Measurements from ENCODE around the gene TMEM184B.
"Not testable (repeated sequence)": the region's sequence is repeated elsewhere in the genome, so short reads cannot be mapped to it uniquely, and the experiment has no call there.

The TMEM184B gene

GRCh38 chr22:38178605-38178937, 94.2 kb downstream of the TMEM184B start:
- not testable (repeated sequence) for DNase-seq (ENCODE audit: low spot score)

DNA sequence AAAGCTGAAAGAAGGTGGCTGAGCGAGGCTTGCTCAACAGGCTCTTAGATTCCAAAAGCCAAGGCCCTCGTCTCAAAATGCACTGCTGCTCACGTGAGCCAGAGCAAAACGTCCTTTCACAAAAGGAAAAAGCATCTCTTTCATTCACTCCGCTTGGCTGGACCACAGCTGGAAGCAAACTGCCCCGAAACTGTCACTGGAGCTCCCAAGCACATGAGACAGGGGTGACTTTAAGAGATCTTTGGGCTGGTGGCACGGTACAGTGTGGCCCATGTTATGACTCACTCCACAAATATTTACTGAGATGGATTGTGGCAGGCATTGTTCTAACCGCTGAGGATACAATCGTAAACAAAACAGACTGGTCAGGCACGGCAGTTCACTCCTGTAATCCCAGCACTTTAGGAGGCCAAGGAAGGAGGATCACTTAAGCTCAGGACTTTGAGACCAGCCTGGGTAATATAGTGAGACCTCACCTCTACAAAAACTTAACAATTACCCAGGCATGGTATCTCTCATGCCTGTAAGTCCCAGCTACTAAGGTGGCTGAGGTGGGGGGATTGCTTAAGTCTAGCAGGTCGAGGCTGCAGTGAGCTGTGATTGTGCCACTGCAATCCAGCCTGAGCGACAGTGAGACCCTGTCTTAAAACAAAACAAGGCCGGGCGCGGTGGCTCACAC, 94.7 kb downstream of the TMEM184B start:
- DNase-seq (ENCODE audit: low spot score): no peak

DNA sequence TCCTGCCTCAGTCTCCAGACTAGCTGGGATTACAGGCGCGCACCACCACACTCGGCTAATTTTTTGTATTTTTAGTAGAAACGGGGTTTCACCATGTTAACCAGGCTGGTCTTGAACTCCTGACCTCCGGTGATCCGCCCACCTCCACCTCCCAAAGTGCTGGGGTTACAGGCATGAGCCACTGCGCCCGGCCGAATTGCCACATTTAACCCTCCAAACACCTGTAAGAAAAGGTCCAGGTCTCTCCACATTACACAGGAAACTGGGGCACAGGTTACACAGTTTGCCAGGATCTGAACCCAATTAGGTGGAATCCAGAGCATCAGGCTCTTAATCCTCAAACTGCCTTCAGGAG, 95.3 kb downstream of the TMEM184B start:
- not testable (repeated sequence) for DNase-seq (ENCODE audit: low spot score)

DNA sequence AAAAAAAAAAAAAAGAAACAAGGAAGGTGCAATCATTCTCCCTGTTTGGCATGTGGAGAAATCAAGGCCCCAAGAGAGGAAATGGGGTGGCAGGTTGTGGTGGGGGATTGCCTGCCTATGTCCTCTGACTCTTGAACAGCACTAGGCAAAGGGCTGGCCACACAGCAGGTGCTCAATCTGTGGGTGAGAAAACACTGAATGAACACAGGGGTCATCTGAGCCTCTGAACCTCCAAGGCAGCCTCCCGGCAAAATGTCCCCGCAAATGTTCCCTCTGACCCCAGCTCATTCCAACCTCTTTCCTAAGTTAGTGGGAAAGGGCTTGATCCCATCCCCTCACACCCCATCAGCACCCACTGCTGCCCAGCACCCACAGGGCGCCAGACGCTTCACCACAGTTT, 95.8 kb downstream of the TMEM184B start:
- DNase-seq (ENCODE audit: low spot score): no peak

DNA sequence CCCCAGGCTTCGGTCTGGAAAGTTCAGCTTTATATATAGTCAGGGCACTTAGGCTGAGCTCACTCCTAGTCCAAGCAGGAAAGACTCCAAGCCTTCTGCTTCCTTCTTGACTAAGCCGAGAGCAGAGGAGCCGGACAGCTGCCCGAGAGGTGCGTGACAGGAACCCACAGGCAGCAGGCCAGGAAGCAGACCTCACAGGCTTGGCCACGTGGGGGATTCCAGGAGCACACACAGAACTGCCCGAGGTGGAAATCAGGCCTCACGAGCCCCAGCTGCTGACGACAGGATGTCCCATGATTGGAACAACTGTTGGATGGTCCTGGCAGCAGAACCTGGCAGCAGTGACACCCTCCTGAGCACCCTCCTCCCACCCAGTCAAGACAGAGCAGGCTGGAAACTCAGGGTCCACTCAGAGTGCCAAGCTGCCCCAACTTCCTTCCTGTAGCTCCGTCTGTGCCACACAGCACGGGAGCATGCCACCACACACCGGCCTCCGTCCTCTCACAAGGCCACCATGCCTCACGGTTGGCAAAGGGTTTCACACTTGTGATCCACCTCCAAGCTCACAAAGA, 96.6 kb downstream of the TMEM184B start:
- no peak for DNase-seq (ENCODE audit: low spot score)

DNA sequence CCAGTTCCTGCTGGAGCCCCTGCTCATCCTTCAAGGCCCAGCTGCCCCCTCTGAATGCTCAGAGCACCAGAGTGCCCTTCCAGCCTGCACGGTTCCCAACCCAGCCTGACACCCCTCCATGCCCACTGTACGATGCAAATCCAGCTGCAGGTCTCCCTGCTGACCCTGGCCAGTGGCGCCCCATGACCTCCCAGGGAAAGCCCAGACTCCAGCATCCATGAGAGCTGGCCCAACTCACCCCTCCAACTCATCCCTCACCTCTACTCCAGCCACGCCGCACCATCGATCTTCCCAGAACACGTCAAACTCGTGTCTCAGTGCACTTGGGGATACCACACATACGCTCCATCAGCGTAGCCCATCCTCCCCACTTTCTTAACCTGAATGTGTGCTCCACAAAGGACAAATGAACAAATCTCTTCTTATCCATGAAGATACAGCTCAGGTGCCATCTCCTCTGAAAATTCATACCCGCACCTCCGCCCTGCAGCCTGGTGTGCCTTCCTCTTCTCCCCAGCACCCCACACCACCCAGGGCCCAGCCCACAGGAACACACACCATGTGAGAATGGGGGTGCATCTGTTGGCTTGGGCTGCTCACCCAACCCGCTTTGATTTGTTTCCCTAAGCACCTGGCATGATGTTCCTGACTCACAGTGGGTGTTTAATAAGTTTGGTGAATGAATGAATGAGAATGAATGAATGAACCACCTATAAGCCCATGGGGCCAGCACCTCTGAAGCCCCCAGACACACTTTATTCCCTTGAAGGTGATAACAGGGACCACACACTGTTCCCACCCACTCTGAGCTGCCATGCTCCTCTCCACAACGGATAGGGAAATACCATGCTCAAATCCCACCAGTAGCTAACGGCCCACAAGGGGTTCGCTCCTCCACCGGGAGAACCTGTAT, 97.3 kb downstream of the TMEM184B start:
- DNase-seq (ENCODE audit: low spot score): no peak

DNA sequence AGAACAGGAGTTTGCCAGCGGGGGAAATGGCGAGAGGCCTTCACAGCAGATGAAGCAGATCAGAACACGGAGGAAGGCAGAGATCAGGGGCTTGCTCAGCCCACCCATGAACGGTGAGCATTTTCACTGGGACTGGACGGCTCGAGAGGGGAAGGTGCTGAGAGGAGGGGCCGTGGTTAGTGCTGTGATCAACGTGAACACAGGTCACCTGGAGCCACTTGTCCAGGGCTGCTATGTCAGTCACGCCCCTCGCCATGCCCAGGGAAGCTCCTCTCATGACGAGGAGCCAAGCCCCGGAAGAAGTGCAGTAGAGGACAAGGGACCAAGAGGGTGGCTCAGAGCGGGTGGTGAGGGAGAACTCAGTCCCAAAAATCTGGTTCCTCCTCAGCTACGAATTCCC, 98.2 kb downstream of the TMEM184B start:
- DNase-seq (ENCODE audit: low spot score): no peak

GRCh38 chr22:38173641-38173906, 99.2 kb downstream of the TMEM184B start:
- no peak for DNase-seq (ENCODE audit: low spot score)

GRCh38 chr22:38172832-38173640, 99.8 kb downstream of the TMEM184B start:
- no peak for DNase-seq (ENCODE audit: low spot score)

DNA sequence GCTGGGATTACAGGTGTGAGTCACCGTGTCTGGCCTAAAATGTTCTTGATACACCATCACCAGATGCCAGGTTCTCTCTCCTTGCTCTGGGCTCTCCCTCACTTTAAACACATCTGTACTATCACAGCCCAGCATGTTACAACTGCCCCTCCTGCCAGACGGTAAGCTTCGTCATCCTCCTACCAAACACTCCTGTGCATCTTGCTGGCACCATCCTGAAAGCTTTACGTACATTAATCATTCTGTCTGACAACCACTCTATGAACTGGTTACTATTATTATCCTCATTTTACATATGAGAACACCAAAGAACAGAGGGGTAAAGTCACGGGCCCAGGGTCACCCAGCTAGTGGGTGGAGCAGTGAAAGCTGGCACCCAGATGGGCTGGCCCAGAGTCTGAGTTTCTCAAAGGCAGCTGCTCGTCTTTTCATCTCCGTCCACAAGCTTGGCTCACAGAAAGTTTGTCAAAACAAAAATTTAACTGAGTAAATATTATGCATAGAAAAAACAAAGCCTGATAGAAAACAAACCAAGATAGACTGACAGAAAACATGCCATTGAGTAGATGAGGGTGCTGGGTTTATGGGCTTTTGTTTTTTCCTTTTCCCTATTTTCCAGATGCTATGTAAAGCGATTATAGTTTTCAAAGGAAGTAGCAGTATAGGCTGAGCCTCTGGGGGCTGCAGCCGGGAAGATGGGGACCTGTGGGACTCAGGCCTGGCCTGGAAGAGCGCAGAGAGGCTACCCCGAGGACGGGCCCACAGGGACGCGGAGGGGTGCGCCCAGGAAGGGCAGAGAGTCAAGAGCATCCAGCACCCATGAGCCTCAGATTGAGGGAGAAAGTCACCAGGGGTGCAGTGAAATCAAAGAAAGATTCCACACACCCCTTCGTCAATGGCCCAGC, 100.6 kb downstream of the TMEM184B start:
- DNase-seq (ENCODE audit: low spot score): no peak

DNA sequence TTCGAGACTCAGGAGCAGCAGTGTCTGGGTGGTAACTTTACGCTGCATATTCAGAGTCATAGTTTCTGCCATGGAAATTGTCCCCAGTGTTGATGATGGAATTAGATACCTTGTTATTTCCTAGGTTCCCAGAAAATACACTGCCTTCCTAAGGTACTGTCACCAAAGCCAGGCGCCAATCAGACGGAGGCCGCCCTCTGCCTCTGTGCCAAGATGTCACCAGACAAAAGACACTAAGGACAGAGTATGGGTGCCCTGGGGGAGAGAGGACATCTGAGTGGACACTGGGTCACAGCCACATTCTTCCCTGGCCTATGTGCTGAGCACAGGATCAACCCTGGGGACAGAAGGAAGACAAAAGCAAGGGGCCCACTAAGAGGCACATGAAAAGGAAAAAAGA, 102.3 kb downstream of the TMEM184B start:
- DNase-seq (ENCODE audit: low spot score): no peak
